H9 (cell line): ENCODE measurements around the gene SCN2B. TPM values are rescaled to one million over a fixed set of nuclear protein-coding genes. Genes with fewer than 3 reads are reported as not detected.

Experiments
- DNase-seq: peaks from one replicate; pipeline ENCODE4 v3.0.0-alpha.2; 2017
- H2AFZ ChIP-seq: one replicate; pipeline ENCODE4 v1.6.1; 2013; ENCODE audit warnings: mild to moderate bottlenecking, low read length, control low read depth, moderate library complexity
- H2AK5ac ChIP-seq: 2 replicates; pipeline ENCODE4 v1.6.1; 2013; ENCODE audit warnings: low read length, control low read depth, mixed read lengths; ENCODE audit not compliant: insufficient read length
- H2BK120ac ChIP-seq: one replicate; pipeline ENCODE4 v1.6.1; 2013; ENCODE audit warnings: low read depth, mild to moderate bottlenecking, low read length, control low read depth, inconsistent platforms; ENCODE audit not compliant: poor library complexity, severe bottlenecking
- H2BK12ac ChIP-seq: 2 replicates; pipeline ENCODE4 v1.6.1; 2013; ENCODE audit warnings: low read length, control low read depth, mixed read lengths, low read depth; ENCODE audit not compliant: insufficient read length
- H2BK15ac ChIP-seq: 2 replicates; pipeline ENCODE4 v1.6.1; 2013; ENCODE audit warnings: low read depth, low read length, control low read depth
- H2BK20ac ChIP-seq: one replicate; pipeline ENCODE4 v1.6.1; 2013; ENCODE audit warnings: low read depth, mild to moderate bottlenecking, low read length, control low read depth, inconsistent platforms; ENCODE audit not compliant: poor library complexity, severe bottlenecking
- H2BK5ac ChIP-seq: 2 replicates; pipeline ENCODE4 v1.6.1; 2013; ENCODE audit warnings: low read length, control low read depth, mixed read lengths; ENCODE audit not compliant: insufficient read length
- H3K14ac ChIP-seq: 2 replicates; pipeline ENCODE4 v1.6.1; 2013; ENCODE audit warnings: low read length, control low read depth; ENCODE audit not compliant: insufficient read depth
- H3K18ac ChIP-seq: 2 replicates; pipeline ENCODE4 v1.6.1; 2013; ENCODE audit warnings: low read depth, mild to moderate bottlenecking, mixed read lengths, low read length, control low read depth; ENCODE audit not compliant: insufficient read length
- H3K23ac ChIP-seq: 2 replicates; pipeline ENCODE4 v1.6.1; 2013; ENCODE audit warnings: low read length, control low read depth, mixed read lengths, low read depth; ENCODE audit not compliant: insufficient read length
- H3K23me2 ChIP-seq: 2 replicates; pipeline ENCODE4 v1.6.1; 2013; ENCODE audit warnings: low read depth, mild to moderate bottlenecking, mixed read lengths, low read length, control low read depth; ENCODE audit not compliant: insufficient read length, poor library complexity, severe bottlenecking
- H3K27ac ChIP-seq: 2 replicates; pipeline ENCODE4 v1.5.1; 2013; ENCODE audit warnings: low read length, control low read depth, mixed read lengths, low read depth; ENCODE audit not compliant: insufficient read length
- H3K27me3 ChIP-seq: 2 replicates; pipeline ENCODE4 v1.6.1; 2013; ENCODE audit warnings: low read length, control low read depth, inconsistent platforms; ENCODE audit not compliant: insufficient read depth
- H3K4ac ChIP-seq: 2 replicates; pipeline ENCODE4 v1.6.1; 2013; ENCODE audit warnings: low read depth, mild to moderate bottlenecking, control low read depth, inconsistent platforms, low read length, moderate library complexity
- H3K4me1 ChIP-seq: 2 replicates; pipeline ENCODE4 v1.6.1; 2013; ENCODE audit warnings: low read length, control low read depth, inconsistent platforms; ENCODE audit not compliant: insufficient read depth
- H3K4me2 ChIP-seq: 2 replicates; pipeline ENCODE4 v1.6.1; 2013; ENCODE audit warnings: low read length, control low read depth, mixed read lengths; ENCODE audit not compliant: insufficient read length, insufficient read depth
- H3K56ac ChIP-seq: 2 replicates; pipeline ENCODE4 v1.6.1; 2013; ENCODE audit warnings: low read depth, mild to moderate bottlenecking, mixed read lengths, low read length, control low read depth; ENCODE audit not compliant: insufficient read length
- H3K79me1 ChIP-seq: 2 replicates; pipeline ENCODE4 v1.6.1; 2013; ENCODE audit warnings: low read depth, mild to moderate bottlenecking, moderate library complexity, low read length, control low read depth, inconsistent platforms; ENCODE audit not compliant: insufficient read depth, poor library complexity, severe bottlenecking
- H3K79me2 ChIP-seq: 2 replicates; pipeline ENCODE4 v1.6.1; 2013; ENCODE audit warnings: low read length, control low read depth, inconsistent platforms; ENCODE audit not compliant: insufficient read depth
- H3K9ac ChIP-seq: 2 replicates; pipeline ENCODE4 v1.6.1; 2013; ENCODE audit warnings: low read length, control low read depth, mixed read lengths; ENCODE audit not compliant: insufficient read length; ENCODE audit errors: extremely low read depth
- H3K9me3 ChIP-seq: one replicate; pipeline ENCODE4 v1.6.1; 2013; ENCODE audit warnings: low read depth, low read length, inconsistent platforms; ENCODE audit not compliant: control insufficient read depth
- H3T11ph ChIP-seq: one replicate; pipeline ENCODE4 v1.6.1; 2013; ENCODE audit warnings: mild to moderate bottlenecking, low read length, control low read depth, inconsistent platforms
- H4K20me1 ChIP-seq: one replicate; pipeline ENCODE4 v1.6.1; 2013; ENCODE audit not compliant: control insufficient read depth, insufficient read length, insufficient read depth
- H4K5ac ChIP-seq: 2 replicates; pipeline ENCODE4 v1.6.1; 2013; ENCODE audit warnings: low read depth, mild to moderate bottlenecking, mixed read lengths, low read length, control low read depth; ENCODE audit not compliant: insufficient read length
- H4K8ac ChIP-seq: replicated peaks from 2 replicates; pipeline ENCODE4 v1.6.1; 2013; ENCODE audit warnings: low read length, control low read depth, mixed read lengths, low read depth; ENCODE audit not compliant: insufficient read length
- H4K91ac ChIP-seq: 2 replicates; pipeline ENCODE4 v1.6.1; 2013; ENCODE audit warnings: low read depth, mild to moderate bottlenecking, moderate library complexity, mixed read lengths, low read length, control low read depth; ENCODE audit not compliant: insufficient read length
- H3K27ac Mint-ChIP-seq, 3 experiments: 2 replicates in 2 of 3; 3 replicates in 1 of 3; pipeline ENCODE4 v1.8.0; 2020 to 2021; ENCODE audit warnings: mixed read lengths in 3 of 3, mild to moderate bottlenecking in 1 of 3, moderate library complexity in 1 of 3
- H3K27me3 Mint-ChIP-seq: 2 replicates; pipeline ENCODE4 v1.8.0; 2021; ENCODE audit warnings: low read depth, mild to moderate bottlenecking, moderate library complexity, mixed read lengths
- H3K36me3 Mint-ChIP-seq, 3 experiments: 2 replicates in 2 of 3; 3 replicates in 1 of 3; pipeline ENCODE4 v1.8.0; 2020 to 2021; ENCODE audit warnings: low read depth in 3 of 3, mixed read lengths in 3 of 3; ENCODE audit not compliant: insufficient read depth in 1 of 3
- H3K4me1 Mint-ChIP-seq, 2 experiments: 2 replicates each; pipeline ENCODE4 v1.8.0; 2020; ENCODE audit warnings: mixed read lengths in 2 of 2
- H3K4me3 Mint-ChIP-seq, 2 experiments: 2 replicates in 1 of 2; 3 replicates in 1 of 2; pipeline ENCODE4 v1.8.0; 2020 to 2021; ENCODE audit warnings: mild to moderate bottlenecking in 2 of 2, mixed read lengths in 2 of 2, moderate library complexity in 1 of 2
- H3K9me3 Mint-ChIP-seq, 2 experiments: 2 replicates in 1 of 2; 3 replicates in 1 of 2; pipeline ENCODE4 v1.8.0; 2020; ENCODE audit warnings: mild to moderate bottlenecking in 2 of 2, mixed read lengths in 2 of 2, moderate library complexity in 1 of 2
- WGBS: extraction: QIAGEN DNeasy Blood & Tissue Kit; methylation state at CpG from one replicate; pipeline ENCODE4 v1.1.7; 2013; ENCODE audit warnings: missing lambda C conversion rate, low lambda C conversion rate, mixed read lengths; ENCODE audit not compliant: insufficient read length; ENCODE audit errors: extremely low coverage; 5-methylcytosine and 5-hydroxymethylcytosine counted together
- total RNA-seq: library from RNA; stranded (reverse); gene quantifications from 2 replicates; pipeline ENCODE4 v1.2.1, GENCODE V29; 2021
- TF ChIP-seq, protein P1 (sequence below): fragments of 200-600 bp; sonication (generic); conservative IDR thresholded peaks from 3 replicates; pipeline ENCODE4 v1.8.0; 2021; ENCODE audit warnings: antibody characterized with exemption, mild to moderate bottlenecking

SCN2B gene
- total RNA-seq, 1 experiment from 2014 or later, result not detected

DNA sequence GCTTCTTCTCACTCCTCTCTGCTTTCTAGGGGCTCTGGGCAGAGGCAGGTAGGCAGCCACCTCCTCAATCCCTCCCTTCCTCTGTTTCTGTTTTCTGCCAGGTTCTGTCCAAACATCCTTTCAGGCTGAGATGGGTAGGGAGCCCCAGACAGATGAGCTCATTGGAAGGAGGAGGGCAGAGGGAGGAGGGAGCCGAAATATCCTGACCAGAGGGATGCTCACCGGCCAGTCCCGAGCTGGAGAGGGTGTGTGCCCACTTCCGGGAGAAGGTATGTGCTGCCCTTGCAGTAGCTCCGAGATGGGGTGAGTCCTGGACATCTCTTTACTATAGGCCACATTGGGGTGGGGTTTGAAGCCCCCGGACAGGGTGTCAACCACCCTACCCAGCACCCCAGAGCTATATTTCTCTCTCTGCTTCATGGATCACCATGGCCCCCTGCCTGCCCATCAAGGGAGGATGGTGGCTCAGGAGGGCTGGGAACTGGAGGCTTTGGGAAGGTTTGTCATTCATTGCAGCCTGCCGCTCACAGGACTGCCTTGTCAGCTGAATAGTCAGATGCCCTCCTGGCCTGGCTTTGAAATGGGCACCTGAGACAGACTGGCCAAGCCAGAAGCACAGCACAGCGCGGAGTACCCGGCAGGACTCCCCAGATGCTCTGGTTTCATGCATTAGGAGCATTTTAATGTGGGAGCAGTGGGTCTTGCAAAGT, 19.1 kb downstream of the SCN2B start:
- Histone ChIP-seq H2AFZ (no peak overlapping the region), H3K27me3 (peaks cover 53% of the 10 kb centered on the region), H3T11ph (no peak overlapping the region), H3K79me2 (no peaks in the 10 kb centered on the region), H3K18ac (no peak overlapping the region), H2BK20ac (no peak overlapping the region), H4K91ac (no peak overlapping the region), H2AK5ac (no peak overlapping the region), H3K23ac (no peak overlapping the region), H4K8ac (no peak overlapping the region), H4K5ac (no peak overlapping the region), H3K4me1 (peaks cover 15% of the 10 kb centered on the region), H3K27ac (no peak overlapping the region), H3K4me2 (peak overlapping the region; percentile 52), H2BK120ac (no peak overlapping the region), H2BK5ac (no peak overlapping the region), H3K56ac (no peak overlapping the region), H3K9ac (no peak overlapping the region), H3K23me2 (peaks cover 24% of the 10 kb centered on the region), H4K20me1 (no peaks in the 10 kb centered on the region), H3K14ac (no peak overlapping the region), H2BK15ac (no peak overlapping the region), H3K9me3 (no peaks in the 10 kb centered on the region), H3K4ac (no peak overlapping the region), H3K79me1 (no peaks in the 10 kb centered on the region), H2BK12ac (no peak overlapping the region)
- DNase-seq, result no peak
- peaks cover 42 to 43% of the 10 kb centered on the region in 2 experiments for H3K4me1 Mint-ChIP-seq
- no peaks in the 10 kb centered on the region; a peak in 1 of 7 replicates for H3K36me3 Mint-ChIP-seq
- TF ChIP-seq, protein P1, sequence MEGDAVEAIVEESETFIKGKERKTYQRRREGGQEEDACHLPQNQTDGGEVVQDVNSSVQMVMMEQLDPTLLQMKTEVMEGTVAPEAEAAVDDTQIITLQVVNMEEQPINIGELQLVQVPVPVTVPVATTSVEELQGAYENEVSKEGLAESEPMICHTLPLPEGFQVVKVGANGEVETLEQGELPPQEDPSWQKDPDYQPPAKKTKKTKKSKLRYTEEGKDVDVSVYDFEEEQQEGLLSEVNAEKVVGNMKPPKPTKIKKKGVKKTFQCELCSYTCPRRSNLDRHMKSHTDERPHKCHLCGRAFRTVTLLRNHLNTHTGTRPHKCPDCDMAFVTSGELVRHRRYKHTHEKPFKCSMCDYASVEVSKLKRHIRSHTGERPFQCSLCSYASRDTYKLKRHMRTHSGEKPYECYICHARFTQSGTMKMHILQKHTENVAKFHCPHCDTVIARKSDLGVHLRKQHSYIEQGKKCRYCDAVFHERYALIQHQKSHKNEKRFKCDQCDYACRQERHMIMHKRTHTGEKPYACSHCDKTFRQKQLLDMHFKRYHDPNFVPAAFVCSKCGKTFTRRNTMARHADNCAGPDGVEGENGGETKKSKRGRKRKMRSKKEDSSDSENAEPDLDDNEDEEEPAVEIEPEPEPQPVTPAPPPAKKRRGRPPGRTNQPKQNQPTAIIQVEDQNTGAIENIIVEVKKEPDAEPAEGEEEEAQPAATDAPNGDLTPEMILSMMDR, result no peak
- no peaks in the 10 kb centered on the region; a peak in 1 of 5 replicates for H3K9me3 Mint-ChIP-seq
- no CpG with 5 or more reads among the region's 10 CpGs for WGBS
- H3K4me3 Mint-ChIP-seq, result peak overlapping the region; percentile 35 to 72; a peak in 4 of 5 replicates
- H3K27me3 Mint-ChIP-seq, result peaks cover 98% of the 10 kb centered on the region
- no peak overlapping the region for H3K27ac Mint-ChIP-seq
